NCI-H748 (cell line): ENCODE measurements around the gene DCUN1D4.
A peak's percentile ranks its signal among the peaks of the same experiment; 100 is the strongest.

Source experiments
- DNase-seq: peaks from one replicate; lab custom pipeline; 2025; ENCODE audit not compliant: unreplicated experiment; lab: John Stamatoyannopoulos, UW

The DCUN1D4 gene

DNA sequence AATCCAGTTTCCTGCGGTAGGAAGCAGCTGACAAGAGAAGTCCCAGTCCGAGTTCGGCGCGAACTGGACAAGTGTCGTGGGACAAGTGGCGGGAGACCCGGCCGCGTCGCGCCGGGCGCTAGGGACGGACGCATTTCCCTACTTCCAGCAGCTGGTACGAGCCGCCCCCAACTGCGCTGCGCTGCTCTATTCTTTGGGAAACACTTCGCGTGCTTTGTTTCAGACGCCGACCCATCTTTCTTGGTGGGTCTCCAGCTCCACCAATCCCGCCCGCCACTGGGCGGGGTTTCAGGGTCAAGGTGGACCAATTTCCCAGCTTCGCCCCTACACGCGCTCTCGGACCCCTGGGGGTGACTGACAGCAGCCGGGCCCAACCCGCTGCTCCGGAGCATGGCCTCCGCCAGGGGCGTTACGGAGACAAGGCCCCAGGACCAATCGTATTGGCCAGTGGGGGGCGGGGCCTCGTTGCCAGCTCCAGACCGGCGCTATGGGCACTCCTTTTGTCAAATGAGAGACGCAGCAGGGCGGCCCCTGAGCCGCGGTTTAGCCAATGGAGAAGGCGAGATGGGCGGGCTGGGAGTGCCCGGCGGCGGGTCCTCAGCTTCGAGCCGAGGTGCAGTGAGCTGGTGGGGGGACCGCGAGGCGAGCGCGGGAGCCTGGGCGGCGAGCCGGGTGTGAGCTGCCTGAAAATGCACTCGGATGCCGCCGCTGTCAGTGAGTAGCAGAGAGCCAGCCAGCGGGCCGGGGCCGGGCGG lies at the start of gene DCUN1D4:
Gene DCUN1D4, plus strand, starts transcription at position 600 of the 755 bp plus-strand sequence. Its CDS starts 90 bp downstream, at position 690.
- peak; percentile 99 for DNase-seq

DNA sequence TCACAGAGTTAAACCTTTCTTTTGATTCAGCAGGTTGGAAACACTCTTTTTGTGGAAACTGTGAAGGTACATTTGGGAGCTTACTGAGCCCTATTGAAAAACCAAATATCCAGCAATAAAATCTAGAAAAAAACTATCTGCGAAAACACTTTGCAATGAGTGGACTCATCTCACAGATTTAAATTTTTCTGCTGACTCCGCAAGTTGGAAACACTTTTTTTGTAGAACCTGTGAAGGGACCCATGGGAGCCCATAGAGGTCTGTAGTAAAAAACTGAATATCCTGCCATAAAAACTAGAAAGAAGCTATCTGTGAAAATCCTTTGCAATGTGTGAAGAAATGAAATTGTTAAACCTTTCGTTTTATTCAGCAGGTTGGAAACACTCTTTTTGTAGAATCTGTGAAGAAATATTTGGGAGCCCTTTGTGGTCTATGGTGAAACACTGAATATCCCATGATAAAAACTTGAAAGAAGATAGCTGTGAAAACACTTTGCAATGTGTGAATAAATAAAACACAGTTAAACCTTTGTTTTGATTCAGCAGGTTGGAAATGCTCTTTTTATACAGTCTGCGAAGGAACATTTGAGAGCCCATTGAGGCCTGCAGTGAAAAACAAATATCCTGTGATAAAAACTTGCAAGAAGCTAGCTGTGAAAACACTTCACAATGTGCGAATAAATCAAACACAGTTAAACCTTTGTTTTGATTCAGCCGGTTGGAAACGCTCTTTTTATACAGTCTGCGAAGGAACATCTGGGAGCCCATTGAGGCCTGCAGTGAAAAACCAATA lies 22.3 kb upstream of the DCUN1D4 start:
- DNase-seq: no peak

DNA sequence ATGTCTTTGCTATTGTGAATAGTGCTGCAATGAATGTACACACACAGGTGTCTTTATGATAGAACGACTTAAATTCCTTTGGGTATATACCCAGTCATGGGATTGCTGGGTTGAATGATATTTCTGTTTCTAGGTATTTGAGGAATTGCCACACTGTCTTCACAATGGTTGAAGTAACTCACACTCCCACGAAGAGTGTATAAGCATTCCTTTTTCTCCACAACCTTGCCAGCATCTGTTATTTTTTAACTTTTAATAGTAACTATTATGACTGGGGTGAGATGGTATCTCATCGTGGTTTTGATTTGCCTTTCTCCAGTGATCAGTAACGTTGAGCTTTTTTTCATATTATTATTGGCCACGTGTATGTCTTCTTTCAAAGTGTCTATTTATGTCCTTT lies 17.6 kb upstream of the DCUN1D4 start:
- no peak for DNase-seq

DNA sequence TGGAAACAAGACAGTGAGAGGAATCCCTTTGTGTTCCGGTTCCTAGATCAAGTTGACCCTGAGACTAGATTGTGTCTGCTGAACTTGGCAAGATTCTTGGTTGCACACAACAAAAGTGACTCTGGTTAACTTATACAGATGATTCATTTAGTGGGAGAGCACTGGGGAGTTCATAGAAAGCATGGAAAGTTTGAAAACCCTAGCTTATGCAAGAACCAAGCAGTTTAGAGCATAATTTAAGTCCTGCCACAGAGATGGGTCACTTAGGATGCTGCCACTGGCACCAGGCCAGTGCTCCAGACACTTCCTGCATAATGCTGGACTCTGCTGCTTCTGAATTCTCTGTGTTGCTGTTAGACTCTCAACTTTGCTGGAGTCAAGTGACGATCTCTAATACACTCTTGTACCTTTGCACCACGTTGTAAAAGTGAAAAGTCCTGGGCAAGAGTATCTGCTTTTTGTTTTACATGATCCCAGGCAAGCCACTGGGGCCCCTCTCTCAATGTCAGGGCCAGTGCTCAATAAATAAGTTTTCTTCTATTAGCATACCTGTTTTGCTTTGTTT lies 12.7 kb upstream of the DCUN1D4 start:
- no peak for DNase-seq

DNA sequence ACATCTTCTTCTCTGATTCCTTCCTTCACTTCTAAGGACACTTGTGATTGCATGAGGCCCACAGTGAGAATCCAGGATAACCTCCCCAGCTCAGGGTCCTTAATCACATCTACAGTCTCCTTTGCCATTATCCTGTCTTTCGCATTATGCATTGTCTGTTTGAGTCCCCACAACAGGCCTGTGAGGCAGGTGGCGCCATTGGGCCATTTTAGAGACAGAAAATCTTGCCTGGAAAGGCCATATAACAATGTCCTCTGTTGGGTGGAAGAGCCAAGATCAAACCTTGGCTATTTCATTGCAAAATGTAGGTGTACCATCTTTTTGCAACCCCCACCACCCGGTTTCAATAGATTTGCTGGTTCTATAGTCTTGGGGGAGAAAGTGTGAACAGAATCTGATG lies 11.8 kb upstream of the DCUN1D4 start:
- DNase-seq: peak; percentile 50

DNA sequence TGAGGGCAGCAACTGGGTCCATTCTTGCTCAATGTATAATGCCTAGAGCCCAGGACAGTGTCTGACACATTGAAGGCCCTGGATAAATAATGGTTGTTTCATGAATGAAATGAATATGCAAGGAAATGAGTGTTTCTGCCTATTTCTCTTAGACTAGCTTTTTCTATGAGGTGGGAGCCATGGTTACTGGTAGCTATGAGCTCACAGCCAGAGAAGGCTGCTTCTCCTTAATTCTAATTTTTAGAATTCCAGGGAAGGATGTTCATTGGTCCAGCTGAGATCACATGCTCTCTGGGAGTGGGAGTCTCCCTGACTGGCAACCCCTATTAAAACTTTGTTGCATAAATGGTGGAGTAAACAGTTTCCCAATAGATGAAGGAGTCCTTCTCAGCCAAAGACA lies 9.7 kb upstream of the DCUN1D4 start:
- DNase-seq: no peak

DNA sequence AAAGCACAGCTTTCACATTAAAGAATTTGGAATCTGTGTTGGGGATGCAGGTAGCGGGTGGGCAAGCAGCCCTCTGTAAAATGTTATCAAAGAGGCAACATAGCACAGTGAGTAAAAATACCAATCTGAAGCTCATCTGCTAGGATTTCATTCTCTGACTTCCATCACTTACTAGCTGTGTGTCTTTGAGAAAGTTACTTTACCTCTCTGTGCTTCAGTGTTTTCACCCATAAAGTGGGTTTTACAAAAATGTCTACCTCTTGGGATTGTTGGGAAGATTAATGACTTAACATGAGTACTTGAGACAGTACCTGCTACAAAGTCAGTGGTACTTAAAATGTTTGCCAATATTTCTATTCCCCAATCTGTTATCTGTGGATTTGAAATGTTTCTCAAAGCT lies 7.9 kb upstream of the DCUN1D4 start:
- no peak for DNase-seq

DNA sequence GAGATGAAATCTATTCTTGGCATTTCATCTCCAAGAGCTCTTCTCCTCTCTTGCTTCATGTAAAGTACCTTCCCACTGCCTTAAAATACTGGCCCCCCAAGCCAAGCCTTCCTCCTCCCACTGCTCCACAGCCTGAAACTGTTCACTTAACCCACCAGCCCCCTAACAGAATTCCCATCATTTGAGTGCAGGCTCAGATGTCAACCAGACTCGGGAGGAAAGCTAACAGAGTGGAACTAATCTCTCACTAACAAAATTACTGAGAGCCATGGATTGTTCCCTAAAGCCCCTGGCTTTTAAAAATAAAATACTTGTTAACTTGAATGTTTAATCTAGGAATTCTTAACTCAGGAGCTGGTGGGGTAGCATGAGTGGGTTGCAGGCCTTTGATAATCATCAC lies 7.1 kb upstream of the DCUN1D4 start:
- no peak for DNase-seq

DNA sequence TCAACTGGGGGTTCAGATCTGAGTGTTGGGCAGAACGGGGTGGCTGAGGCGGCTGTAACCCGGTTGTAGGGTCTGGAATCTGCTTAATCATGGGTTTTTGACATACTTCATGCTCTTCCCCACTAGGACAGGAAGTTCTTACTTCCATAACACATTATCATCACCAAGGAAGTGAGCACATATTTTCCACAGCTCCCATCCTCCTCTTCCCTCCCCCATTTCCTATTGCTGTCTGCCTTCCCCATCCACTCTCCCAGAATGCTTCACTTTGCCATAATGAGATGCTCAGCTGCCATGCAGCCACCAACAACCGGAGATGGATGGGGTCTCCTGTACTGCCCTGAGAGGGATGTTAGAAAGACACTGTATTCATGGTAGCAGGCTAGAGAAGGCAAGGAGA lies 6.4 kb upstream of the DCUN1D4 start:
- no peak for DNase-seq

DNA sequence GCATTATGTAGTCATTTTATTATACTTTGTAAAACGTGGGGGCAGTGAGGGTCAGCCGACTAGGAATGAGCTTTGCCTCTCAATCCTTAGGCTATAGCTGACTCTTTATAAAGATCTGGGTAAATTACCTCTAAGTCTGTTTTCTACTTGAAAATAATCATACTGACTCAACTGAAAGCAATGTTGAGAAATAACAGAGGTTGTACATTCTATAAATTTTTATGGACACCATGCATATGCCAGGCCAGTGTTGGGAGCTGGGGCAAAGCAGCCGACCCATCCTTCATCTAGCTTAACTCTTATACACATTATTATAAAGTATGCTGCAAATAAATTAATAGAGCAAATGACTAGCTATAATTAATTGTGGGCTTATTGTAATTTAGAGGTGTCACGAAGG lies 2.2 kb upstream of the DCUN1D4 start:
- DNase-seq: no peak

DNA sequence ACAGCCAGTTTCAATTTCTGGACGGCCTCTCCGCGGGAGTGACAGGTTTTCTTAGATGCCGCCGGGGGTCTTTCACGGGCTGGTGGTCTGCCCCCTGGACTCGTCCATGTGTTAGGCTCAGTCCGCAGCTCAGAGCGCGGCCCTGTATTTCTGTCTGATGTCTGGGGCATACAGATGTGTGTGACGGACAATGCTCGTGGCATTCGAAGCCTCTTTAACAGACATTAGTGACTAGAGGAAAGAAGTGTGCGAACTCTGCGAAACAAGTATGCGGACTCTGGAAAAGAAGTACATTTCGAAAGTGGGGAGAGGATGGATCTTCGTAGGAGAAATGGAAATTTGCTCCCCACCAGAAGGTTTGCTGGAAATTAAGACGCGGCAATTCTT lies 793 bp upstream of the DCUN1D4 start:
- DNase-seq: peak; percentile 61

DNA sequence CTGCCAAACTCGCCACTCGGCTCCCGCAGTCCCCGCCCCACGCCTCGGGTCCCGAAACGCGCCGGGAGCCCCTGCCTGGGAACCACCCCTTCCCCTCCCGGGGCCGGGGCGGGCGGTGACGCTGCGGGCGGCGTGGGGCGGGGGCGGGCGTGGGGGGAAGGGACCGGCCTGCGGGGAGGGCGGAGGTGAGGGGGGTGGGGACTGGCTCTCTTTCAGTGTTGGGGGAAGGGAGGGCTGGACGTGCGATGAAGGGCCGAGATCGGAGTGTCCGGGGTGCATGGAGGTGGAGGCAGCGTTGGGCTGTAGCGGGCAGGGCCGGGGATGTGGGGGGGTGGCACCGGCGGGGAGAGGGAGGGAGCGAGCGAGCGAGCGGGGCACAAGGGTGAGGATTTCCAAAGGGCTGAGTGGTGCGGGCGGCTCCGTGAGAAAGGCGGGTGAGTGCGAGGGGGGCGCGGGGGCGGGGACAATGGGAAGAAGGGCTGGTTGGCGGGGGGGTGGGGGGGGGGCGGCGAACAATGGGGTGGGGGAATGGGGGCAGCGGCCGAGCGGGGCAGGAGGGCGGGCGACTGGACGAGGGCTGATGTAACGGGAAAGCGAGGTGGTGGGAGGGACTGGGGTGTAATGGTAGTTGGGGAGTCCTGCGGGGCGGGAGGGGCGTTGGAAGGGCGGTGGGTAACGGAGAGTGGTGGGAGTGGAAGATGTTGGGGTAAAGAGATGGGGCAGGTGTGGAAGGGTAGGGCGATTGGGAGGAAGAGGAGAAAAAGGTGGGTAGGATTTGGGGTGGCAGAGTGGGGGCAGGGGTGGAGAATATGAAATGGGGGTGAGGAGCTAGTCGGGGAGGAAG lies 578 bp downstream of the DCUN1D4 start:
- peak; percentile 69 for DNase-seq

DNA sequence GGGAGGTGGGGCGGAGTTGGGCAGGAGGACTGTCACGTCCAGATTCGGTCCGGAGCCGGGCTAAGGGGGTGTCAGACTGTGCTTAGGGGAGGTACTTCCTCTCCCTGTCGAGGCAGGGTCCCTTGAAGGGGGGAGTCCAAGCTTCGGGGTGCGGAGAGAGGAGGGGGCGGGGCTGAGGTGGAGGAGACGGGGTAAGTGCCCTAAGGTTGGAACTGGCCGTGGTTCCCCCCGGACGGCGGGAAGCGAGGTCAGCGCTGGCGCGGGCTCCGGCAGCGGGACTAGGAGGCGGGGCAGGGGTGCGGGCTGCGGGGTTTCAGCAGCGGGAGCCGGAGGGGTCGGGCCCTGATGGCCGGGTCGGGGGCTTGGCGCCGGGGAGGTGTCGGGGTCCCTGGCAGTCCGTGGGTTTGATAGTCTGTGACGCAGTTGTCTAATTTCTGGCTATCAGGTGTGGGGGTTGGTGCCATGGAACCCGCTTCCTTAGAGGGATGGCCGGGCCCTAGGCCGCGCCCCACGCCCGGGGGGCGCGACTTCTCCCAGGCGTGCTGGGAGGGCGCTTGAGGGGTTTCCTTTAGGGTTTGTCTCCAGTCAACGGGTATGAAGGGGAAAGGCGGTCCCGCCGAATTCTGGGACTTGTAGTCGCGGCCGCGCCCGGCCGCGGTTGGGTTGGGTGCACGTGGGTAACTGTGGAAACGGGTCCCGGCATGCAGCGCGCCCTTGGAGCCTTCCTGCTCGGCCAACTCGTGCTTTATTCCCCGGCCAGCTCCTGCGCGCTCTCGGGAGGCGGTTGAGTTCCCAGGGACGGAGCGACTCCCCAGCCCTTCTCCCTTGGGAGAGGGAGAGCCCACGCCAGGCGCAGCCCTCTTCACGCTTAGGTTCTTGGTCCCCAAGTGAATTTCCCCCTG lies 1.5 kb downstream of the DCUN1D4 start:
- peak; percentile 92 for DNase-seq

DNA sequence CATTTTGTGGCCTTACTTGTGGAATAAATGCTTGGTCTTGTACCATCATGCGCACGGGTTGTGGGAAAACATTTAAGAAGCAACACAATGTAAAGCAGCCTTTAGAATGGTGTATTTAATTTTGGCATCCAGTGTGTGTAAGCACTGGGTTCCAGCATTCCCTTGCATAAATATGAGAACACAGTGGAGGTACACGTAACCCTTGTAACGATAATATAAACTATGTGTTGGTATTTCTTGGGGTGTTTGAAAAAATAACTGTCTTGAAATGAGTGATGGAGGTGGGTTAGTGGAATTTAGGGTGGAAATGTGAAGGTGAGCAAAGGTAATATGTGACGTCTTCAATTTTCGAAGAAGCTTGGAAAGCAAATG lies 2.1 kb downstream of the DCUN1D4 start:
- no peak for DNase-seq

DNA sequence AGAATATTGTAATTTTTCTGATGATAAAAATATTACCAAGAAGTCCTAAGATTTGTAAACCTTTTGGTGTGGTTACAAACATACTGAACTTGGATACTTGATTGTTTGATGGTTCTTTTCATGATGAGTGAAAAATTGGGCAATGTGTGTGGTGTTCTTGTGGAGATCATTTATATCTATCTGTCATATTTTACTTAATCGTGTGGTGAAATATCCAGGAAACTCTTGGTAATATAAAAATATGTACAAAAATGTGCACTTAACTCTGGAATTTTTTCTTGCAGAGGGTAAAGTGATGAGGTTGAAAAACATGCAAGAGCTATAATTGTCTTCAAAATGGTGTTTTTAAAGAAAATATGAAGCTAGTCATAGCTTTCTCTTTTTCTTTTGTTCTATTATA lies 2.8 kb downstream of the DCUN1D4 start:
- DNase-seq: no peak

DNA sequence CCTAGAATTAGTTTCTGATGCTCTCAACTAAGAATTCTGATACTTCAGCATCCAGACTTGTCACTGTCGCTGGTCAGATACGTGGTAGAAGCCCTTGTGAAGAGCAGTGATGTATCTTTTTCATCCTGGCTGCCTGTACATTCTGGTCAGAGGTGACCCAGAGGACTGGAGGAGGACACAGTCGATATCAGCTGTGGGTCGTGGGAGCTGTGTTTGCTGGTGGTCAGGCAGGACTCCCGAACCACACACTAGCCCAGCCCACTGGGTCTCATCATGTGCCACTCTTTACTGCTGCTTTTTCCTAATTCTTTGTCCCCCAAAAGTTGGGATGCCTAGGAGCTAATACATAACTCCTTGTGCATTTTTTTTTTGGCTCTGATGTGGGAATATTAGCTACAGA lies 6.5 kb downstream of the DCUN1D4 start:
- DNase-seq: no peak

DNA sequence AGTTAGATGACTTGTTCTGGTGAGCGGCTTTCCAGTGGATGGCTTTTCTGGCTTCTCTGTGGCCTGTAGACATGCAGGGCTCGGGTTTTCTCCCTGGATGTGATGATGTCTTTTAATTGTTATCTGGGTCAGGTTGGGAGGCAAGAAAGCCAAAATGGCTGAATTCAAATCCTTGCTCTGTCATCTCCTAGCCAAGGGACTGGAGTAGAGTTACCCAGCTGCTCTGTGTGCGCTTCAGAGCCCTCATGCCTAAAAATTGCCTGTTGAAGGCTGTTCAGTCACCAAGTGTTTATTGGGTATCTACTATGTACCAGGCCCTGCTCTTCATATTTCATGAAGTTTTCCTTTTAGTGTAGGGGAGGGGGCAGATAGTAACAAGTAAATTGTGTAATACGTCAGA lies 7.3 kb downstream of the DCUN1D4 start:
- DNase-seq: no peak

DNA sequence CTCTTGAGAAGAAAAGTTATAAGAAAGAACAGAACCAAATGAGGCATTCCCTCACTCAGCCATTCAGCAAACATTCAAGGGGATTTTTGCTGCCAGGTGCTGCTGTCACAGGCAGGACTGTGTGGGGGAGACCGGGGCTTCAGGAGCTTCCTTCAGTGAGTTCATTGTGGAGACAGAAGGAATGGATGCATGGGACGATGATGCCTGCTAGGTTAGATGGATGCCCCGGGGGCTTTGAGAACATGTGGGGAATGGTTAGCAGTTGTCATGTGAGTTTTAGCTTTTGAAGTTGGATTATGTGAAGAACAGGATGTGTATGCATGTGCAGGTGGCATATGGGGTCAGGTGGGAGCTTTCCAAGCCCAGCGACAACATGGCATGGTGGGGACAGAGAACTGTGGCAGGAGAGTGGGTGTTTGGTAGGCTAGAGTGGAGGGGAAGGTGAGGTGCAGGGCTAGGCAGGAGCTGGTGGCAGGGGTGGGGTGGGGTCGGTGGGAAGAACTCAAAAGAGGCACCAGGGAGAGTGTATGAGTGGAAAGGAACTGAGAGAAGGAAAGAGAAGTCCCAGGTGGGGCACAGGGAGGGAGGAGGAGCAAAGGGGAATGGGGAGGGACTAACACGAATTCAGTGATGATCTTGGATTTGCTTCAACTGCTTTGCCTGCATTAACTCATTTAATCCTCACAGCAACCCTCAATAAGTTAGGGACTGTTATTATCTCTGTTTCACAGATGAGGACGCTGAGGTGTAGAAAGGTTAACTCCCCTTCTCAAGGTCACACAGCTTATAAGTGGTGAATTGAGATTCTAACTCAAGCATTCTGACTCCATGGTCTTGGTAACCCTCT lies 8.4 kb downstream of the DCUN1D4 start:
- DNase-seq: no peak

DNA sequence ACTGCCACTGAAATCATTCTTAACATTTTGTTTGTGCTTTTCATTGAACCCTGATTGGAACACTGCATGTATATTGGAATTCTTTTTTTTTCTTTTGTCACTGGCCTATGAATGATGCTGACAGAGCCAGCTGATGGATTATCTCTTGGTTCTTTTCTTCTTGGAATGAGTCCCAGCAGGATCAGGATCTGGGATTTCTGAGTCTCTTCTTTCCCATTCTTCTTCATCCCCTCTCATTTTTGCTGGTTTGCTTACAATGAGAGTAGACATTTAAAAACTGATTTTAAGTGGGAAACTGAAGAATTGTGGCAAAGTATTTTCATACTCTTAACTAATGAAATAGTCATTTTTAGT lies 9.0 kb downstream of the DCUN1D4 start:
- DNase-seq: no peak
